ENCODE measurements around the gene CFAP57.

DNA sequence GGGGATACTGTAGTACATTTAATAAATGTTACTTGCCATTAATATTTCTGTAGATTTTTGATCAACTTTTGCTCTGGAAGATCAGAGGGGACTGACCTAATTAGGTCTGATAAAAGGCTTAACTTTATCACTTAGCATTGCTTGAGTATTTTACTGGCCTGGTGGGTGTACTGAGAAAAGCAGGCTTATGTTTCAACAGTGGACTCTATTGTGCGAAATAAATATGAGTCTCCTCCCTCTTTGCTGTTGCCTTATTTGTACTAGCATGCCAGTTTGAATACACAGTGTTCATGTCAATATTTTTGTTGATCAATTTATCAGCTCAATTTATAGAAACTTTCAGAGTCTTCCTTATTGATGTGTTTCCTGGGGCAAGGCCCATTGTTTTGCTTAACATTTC is 49.1 kb upstream of the CFAP57 start:
- TF ChIP-seq, protein P1, sequence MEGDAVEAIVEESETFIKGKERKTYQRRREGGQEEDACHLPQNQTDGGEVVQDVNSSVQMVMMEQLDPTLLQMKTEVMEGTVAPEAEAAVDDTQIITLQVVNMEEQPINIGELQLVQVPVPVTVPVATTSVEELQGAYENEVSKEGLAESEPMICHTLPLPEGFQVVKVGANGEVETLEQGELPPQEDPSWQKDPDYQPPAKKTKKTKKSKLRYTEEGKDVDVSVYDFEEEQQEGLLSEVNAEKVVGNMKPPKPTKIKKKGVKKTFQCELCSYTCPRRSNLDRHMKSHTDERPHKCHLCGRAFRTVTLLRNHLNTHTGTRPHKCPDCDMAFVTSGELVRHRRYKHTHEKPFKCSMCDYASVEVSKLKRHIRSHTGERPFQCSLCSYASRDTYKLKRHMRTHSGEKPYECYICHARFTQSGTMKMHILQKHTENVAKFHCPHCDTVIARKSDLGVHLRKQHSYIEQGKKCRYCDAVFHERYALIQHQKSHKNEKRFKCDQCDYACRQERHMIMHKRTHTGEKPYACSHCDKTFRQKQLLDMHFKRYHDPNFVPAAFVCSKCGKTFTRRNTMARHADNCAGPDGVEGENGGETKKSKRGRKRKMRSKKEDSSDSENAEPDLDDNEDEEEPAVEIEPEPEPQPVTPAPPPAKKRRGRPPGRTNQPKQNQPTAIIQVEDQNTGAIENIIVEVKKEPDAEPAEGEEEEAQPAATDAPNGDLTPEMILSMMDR (conservative IDR thresholded peaks at IDR 0.05) = no peak
- TF ChIP-seq EZH2 (IDR thresholded peaks at IDR 0.05; ENCODE audit: low read depth) = no peak
